WTC11 (cell line): ENCODE data around the gene HPCAL1. TPM values are rescaled to one million over a fixed set of nuclear protein-coding genes. Genes with fewer than 3 reads are reported as not detected.

Experiments
- ATAC-seq: fragments of 200-7000 bp; cut with Tn5 transposase; 2 replicates; pipeline ENCODE4 v1.10.0; 2021; ENCODE audit warnings: mild to moderate bottlenecking, moderate library complexity
- CTCF ChIA-PET: fragments of 300-600 bp; sonication (Branson Sonifier 250); formaldehyde crosslinking; loops from one replicate; lab custom pipeline; 2021; ENCODE audit warnings: antibody characterized with exemption; lab: Charles Lee
- POLR2A ChIA-PET: fragments of 350-600 bp; sonication (Branson Sonifier 250); formaldehyde crosslinking; loops from one replicate; lab custom pipeline; 2021; ENCODE audit warnings: antibody characterized with exemption; lab: Charles Lee
- DNase-seq: peaks from one replicate; pipeline ENCODE4 v3.0.0; 2021; ENCODE audit warnings: low spot score
- H3K27ac Mint-ChIP-seq: 2 replicates; pipeline ENCODE4 v1.8.0; 2021; ENCODE audit warnings: mixed read lengths
- H3K27me3 Mint-ChIP-seq: 2 replicates; pipeline ENCODE4 v1.8.0; 2021; ENCODE audit warnings: low read depth, mild to moderate bottlenecking, moderate library complexity, mixed read lengths
- H3K36me3 Mint-ChIP-seq: 2 replicates; pipeline ENCODE4 v1.8.0; 2021; ENCODE audit warnings: mixed read lengths
- H3K4me1 Mint-ChIP-seq: 2 replicates; pipeline ENCODE4 v1.8.0; 2022; ENCODE audit warnings: mixed read lengths
- H3K4me3 Mint-ChIP-seq: 2 replicates; pipeline ENCODE4 v1.8.0; 2021; ENCODE audit warnings: mild to moderate bottlenecking, moderate library complexity, mixed read lengths
- H3K9me3 Mint-ChIP-seq: 2 replicates; pipeline ENCODE4 v1.8.0; 2021; ENCODE audit warnings: mixed read lengths
- ATF3 ChIP-seq: sonication (generic); formaldehyde crosslinking; conservative IDR thresholded peaks from 2 replicates; pipeline ENCODE4 v1.8.1; 2022; ENCODE audit warnings: mild to moderate bottlenecking, missing genetic modification reagents
- CDX4 ChIP-seq: fragments of 250-450 bp; sonication (Bioruptor Pico); IDR thresholded peaks from 2 replicates; pipeline ENCODE4 v1.9.0; 2021; ENCODE audit warnings: moderate library complexity, mild to moderate bottlenecking, inconsistent platforms, borderline replicate concordance
- E2F4 ChIP-seq: sonication (generic); formaldehyde crosslinking; IDR thresholded peaks from 2 replicates; pipeline ENCODE4 v1.8.1; 2022; ENCODE audit warnings: low read depth, mild to moderate bottlenecking, moderate library complexity, missing genetic modification reagents, borderline replicate concordance
- ERG ChIP-seq: fragments of 250-450 bp; sonication (Bioruptor Pico); IDR thresholded peaks from 2 replicates; pipeline ENCODE4 v1.8.0; 2021; ENCODE audit warnings: mild to moderate bottlenecking
- FOXJ3 ChIP-seq: sonication (generic); formaldehyde crosslinking; IDR thresholded peaks from 2 replicates; pipeline ENCODE4 v1.9.0; 2021; ENCODE audit warnings: missing genetic modification reagents, mild to moderate bottlenecking, borderline replicate concordance
- FOXP1 ChIP-seq: sonication (generic); formaldehyde crosslinking; IDR thresholded peaks from 2 replicates; pipeline ENCODE4 v1.8.0; 2022; ENCODE audit warnings: missing genetic modification reagents, mild to moderate bottlenecking, moderate library complexity, borderline replicate concordance
- FOXP4 ChIP-seq: sonication (generic); formaldehyde crosslinking; IDR thresholded peaks from 2 replicates; pipeline ENCODE4 v1.8.0; 2022; ENCODE audit warnings: mild to moderate bottlenecking, missing genetic modification reagents
- JAZF1 ChIP-seq: fragments of 250-450 bp; sonication (Bioruptor Pico); IDR thresholded peaks from 2 replicates; pipeline ENCODE4 v1.9.0; 2021; ENCODE audit warnings: moderate library complexity, mild to moderate bottlenecking, inconsistent platforms
- JUN ChIP-seq: sonication (generic); formaldehyde crosslinking; IDR thresholded peaks from 2 replicates; pipeline ENCODE4 v1.8.0; 2023; ENCODE audit warnings: mild to moderate bottlenecking, missing genetic modification reagents
- MXD4 ChIP-seq: fragments of 250-450 bp; sonication (Bioruptor Pico); IDR thresholded peaks from 2 replicates; pipeline ENCODE4 v1.8.0; 2021; ENCODE audit warnings: mild to moderate bottlenecking, moderate library complexity, borderline replicate concordance
- NFE2L1 ChIP-seq: sonication (generic); formaldehyde crosslinking; IDR thresholded peaks from 2 replicates; pipeline ENCODE4 v1.8.1; 2023; ENCODE audit warnings: missing genetic modification reagents
- NR1H2 ChIP-seq: sonication (generic); formaldehyde crosslinking; IDR thresholded peaks from 2 replicates; pipeline ENCODE4 v1.9.0; 2021; ENCODE audit warnings: mild to moderate bottlenecking, moderate library complexity, missing genetic modification reagents
- SOX15 ChIP-seq: fragments of 250-450 bp; sonication (Bioruptor Pico); IDR thresholded peaks from 2 replicates; pipeline ENCODE4 v1.9.0; 2021; ENCODE audit warnings: mild to moderate bottlenecking
- ZNF219 ChIP-seq: sonication (generic); formaldehyde crosslinking; IDR thresholded peaks from 2 replicates; pipeline ENCODE4 v1.8.0; 2023; ENCODE audit warnings: missing genetic modification reagents, mild to moderate bottlenecking, borderline replicate concordance
- ZNF512 ChIP-seq: sonication (generic); formaldehyde crosslinking; IDR thresholded peaks from 2 replicates; pipeline ENCODE4 v1.8.1; 2022; ENCODE audit warnings: missing genetic modification reagents, borderline replicate concordance
- ZNF532 ChIP-seq: fragments of 250-450 bp; sonication (Bioruptor Pico); IDR thresholded peaks from 2 replicates; pipeline ENCODE4 v1.9.0; 2021; ENCODE audit warnings: mild to moderate bottlenecking, borderline replicate concordance
- ZNF671 ChIP-seq: fragments of 250-450 bp; sonication (Bioruptor Pico); IDR thresholded peaks from 2 replicates; pipeline ENCODE4 v1.8.0; 2021; ENCODE audit warnings: mild to moderate bottlenecking
- total RNA-seq: library from RNA; stranded (reverse); gene quantifications from 3 replicates; pipeline ENCODE4 v1.2.3, GENCODE V29; 2021

Gene HPCAL1
- total RNA-seq, 1 experiment from 2014 or later = 11.8 TPM

GRCh38 chr2:10424051-10424450 is 121.3 kb downstream of the HPCAL1 start:
- no peaks in the 10 kb centered on the region for H3K4me1 Mint-ChIP-seq
- POLR2A ChIA-PET = no interaction called here
- ATAC-seq = 0 out of 2 replicates have a peak, but pooled peaks have one; percentile 28
- TF ChIP-seq JAZF1 (CRISPR knock-in tag) = no peak
- TF ChIP-seq ATF3 (CRISPR knock-in tag) = no peak
- no peak for TF ChIP-seq MXD4
- TF ChIP-seq ERG (CRISPR knock-in tag) = no peak
- TF ChIP-seq ZNF219 (CRISPR knock-in tag) = no peak
- no peak for TF ChIP-seq JUN (CRISPR knock-in tag)
- no peak for TF ChIP-seq FOXP1 (CRISPR knock-in tag)
- TF ChIP-seq ZNF671 (CRISPR knock-in tag) = no peak
- no peak for TF ChIP-seq NR1H2 (CRISPR knock-in tag)
- TF ChIP-seq E2F4 (CRISPR knock-in tag) = no peak
- TF ChIP-seq SOX15 (CRISPR knock-in tag) = no peak
- no peak for TF ChIP-seq FOXJ3 (CRISPR knock-in tag)
- no peak for TF ChIP-seq CDX4 (CRISPR knock-in tag)
- no peaks in the 10 kb centered on the region for H3K36me3 Mint-ChIP-seq
- no peaks in the 10 kb centered on the region for H3K27me3 Mint-ChIP-seq
- DNase-seq = no peak
- no peak overlapping the region for H3K4me3 Mint-ChIP-seq
- CTCF ChIA-PET = interaction anchor here (0.9 to 3.0 kb wide), 7 partner anchors 11 to 327 kb away, joined by 3 to 16 read pairs (median 3); partner anchors contain the start of gene HPCAL1
- no peaks in the 10 kb centered on the region for H3K9me3 Mint-ChIP-seq
- H3K27ac Mint-ChIP-seq = no peak overlapping the region

GRCh38 chr2:10424916-10425505 is 122.3 kb downstream of the HPCAL1 start:
- H3K27me3 Mint-ChIP-seq = no peaks in the 10 kb centered on the region
- H3K27ac Mint-ChIP-seq = no peak overlapping the region
- H3K4me1 Mint-ChIP-seq = no peaks in the 10 kb centered on the region
- ATAC-seq = no peak
- H3K4me3 Mint-ChIP-seq = no peak overlapping the region
- H3K36me3 Mint-ChIP-seq = no peaks in the 10 kb centered on the region
- CTCF ChIA-PET = interaction anchor here (1.2 to 3.0 kb wide), 6 partner anchors 10 to 328 kb away, joined by 3 to 16 read pairs (median 6); no protein-coding TSS in a partner anchor
- no peaks in the 10 kb centered on the region for H3K9me3 Mint-ChIP-seq
- POLR2A ChIA-PET = no interaction called here
- TF ChIP-seq FOXP4 (no peak), NFE2L1 (CRISPR knock-in tag) (no peak), ZNF532 (CRISPR knock-in tag) (no peak), FOXJ3 (CRISPR knock-in tag) (no peak), ZNF512 (CRISPR knock-in tag) (no peak)
- TF ChIP-seq, all 79 proteins: peak for 0
- no peak for DNase-seq
